IPS-11a (cell line): Measurements from ENCODE around the gene LGSN.
"Not testable (repeated sequence)": the region's sequence is repeated elsewhere in the genome, so short reads cannot be mapped to it uniquely, and the experiment has no call there.

Experiments used
- H3K4me3 ChIP-seq: one replicate; pipeline ENCODE4 v1.5.1; 2013; ENCODE audit warnings: low read depth, low read length, control low read depth

LGSN gene

DNA sequence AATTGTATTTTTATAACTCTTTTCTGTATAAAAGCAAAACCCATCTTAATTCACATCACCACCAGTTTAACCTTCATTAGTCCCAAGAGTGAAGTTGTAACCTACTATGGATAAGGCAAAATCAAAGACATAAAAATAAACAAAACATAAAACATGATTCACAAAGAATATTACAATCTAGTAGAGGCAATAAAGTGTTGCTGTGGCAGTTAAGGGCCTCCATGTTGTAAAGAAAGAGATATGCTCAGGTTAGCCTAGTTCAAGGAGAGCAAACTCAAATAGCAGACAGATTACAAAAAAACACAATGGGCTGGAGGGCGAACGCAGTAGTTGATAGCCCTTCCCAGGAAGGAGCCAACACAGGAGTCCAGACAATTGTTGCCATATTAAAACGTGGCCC is 13.4 kb downstream of the LGSN start:
- no peak overlapping the region for H3K4me3 ChIP-seq

DNA sequence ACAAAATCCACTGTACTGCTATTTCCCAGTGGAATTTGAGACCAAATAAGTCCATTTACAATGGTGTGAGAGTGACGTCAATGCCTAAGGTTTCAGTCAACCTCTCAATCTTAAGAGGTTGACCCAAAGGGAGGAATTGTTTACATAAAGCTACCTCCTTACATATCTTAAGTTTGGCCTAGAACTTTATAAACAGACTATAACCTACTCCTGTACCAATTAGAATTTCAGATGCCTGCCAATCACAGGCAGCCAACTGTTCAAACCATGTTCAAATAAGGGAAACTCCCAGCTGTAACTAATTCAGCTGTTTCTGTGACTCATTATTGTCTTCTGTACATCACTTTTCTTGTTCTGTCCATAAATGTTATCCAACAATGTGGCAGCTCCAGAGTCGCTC is 14.5 kb downstream of the LGSN start:
- H3K4me3 ChIP-seq: no peak overlapping the region

DNA sequence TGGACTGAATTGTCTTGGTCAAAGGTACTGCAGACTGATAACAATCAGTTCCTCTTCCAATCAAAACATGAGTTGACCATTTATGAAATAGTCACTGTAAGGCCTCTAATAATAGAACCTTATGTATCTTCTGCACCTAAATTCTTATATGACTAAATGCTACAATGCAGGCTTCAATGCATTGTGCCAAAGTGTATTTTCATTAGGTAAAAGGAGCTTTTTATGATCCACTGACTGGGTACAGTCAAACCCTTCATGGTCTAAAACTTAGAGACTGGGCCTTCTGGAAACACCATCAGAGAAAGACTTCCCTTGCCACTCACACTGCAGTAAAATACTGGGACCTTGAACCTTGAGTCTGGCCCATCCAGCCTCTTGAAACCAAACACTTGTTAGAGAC is 16.3 kb downstream of the LGSN start:
- H3K4me3 ChIP-seq: no peak overlapping the region

DNA sequence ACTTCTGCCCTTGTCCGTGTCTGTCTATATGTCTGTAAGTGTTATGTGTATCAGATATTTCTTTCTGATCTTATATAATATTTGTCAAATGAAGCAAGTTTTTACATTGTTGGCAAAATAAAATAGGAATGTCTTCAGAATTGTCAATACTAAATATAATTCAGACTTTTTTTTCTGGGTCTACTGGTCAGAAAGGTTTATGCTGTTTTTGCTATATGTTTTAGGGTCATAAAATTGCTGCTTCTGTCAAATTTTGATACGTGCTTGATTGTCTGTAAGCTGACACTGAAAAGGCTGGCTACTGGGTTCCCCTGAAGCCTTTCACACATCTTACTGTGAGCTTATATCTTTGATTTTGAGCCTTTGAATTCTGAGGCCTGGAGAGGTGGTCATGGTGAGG is 20.1 kb downstream of the LGSN start:
- H3K4me3 ChIP-seq: no peak overlapping the region

DNA sequence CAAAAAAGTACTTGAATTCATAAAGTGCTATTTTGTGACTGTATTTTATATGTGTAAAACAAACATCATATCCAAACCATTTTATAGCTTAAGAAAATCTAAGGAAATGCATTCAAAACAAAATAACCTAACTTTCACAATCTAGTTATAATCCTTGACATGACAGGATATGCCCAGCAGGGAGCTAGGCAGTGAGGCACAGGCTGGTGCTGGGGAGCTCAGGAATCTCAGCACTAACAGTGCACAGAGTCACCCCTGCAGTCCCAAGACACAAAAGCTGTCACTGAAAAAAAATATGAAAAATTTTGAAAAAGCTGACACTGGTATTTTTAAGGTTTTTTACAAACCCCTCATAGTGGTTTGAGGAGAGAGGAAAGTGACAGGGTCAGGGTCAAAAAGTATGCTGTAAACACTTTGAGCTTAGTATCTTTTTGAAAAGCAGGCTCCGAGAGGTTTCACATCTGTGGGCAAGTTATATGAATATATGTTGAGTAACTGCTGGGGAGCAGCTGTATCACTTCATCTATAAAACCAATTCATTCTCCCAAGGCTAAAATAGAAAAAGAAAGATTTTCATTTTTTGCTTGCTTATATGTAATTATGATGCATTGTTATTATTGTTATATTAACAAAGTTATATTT is 24.1 kb downstream of the LGSN start:
- no peak overlapping the region for H3K4me3 ChIP-seq

DNA sequence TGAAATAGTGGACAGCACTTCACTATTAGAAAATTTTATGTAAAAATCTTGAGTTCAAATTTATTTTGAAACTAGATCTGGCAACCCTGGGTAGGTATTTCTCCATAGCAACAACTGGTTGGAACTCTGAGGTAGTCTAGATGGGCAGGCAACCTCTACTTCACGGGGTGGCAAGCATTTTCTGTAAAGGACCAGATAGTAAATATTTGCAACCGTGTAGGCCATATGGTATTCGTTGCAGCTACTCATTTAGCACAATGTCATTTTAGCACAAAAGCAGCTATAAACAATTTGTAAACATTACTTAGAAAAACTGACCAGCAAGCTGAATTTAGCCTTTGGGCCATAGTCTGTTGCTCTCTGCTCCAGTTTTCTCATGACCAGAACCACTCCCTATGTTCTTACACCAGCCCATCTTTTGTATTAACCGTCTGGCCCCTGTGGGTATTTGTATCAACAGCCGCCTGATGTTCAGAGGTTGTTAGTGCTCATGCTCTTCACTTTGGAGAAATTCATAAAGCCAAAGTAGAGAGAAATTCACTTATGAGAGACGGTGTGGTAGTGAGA is 29.2 kb downstream of the LGSN start:
- H3K4me3 ChIP-seq: no peak overlapping the region

DNA sequence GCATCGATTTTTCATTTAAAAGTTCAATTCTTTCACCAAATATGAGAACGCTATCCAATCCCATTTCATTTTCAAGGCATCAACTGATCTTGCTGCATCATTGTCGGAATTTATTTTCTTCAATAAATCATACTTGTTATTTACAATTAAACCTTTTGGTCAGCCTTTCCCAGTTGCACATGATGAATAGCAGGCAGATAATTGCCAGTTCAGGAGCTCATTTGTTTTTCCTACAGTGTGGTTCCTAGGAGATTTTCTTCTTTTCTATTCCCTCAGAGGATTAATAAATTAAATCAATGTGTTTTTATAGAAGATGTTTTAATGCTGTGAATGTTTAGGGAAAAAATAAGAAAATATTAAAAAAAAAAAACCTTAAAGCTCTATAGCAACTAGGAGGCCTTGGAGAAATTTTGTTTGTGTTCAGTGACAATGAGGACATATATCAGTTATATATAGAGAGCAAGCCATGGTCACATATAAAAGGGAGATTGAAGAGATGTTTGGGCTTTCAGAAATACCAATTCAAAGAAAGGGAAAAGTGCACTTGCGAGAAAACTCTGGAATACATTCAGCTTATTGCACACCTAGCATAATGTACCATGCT is 30.4 kb downstream of the LGSN start:
- no peak overlapping the region for H3K4me3 ChIP-seq

DNA sequence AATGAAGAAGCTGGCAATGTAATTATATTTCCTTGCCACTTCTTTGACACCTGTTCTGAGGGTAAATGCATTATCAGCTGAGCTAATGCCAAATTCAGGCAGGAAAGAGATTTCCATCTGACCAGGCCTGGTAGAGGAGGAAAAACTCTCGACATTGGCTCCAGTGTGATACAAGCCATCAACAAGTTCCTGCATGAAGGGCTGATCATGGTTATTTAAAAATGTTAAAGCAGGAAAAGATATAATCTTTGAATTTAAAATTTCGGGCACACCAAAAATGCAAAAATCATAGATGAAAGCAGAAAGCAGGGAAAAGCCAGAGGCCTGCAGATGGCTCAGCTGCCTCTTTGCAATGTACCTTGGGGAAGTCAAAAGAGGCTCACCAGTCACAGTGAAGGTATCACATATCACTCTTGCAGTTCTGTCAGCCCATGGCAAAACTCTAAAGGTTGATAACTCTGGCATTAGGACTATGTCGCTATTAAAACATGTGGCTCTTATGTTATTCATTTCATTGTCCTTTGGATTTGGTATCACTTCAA is 39.1 kb downstream of the LGSN start:
- no peak overlapping the region for H3K4me3 ChIP-seq

DNA sequence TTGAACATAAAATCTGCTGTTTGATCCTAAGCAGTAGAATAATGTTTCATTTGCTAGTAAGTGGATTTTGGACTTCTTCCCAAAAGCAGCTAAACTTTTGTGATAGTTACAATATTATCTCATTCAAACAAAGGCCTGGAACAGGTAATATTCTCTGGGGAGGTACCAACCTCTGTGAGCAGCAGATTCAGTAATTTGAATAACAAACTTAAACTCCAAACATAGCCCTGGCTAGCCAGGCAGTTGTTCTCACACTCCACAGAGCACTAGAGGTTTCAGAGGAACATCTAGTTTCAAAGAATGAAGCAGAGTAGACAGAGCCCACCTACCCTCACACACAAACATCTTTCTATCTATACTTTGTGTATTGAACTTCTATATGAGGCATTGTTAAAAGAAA is 40.9 kb downstream of the LGSN start:
- no peak overlapping the region for H3K4me3 ChIP-seq

DNA sequence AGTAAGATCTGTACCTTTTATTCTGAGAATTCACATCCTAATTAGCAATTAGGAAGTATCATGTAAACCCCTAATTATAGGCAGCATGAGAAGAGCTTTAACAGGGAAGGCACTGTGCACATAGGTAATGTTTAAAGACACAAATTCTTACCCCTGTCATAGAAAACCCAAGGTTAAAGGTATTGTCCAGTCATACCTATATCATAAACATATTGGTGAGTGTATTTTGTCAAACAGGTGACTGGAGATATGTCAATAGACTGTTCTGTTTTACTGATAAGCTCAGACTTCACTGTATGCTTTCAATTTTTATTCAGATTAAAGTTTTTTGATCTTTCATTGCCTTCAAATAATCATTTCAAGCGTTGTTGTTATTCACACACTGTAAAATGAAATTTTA is 43.8 kb downstream of the LGSN start:
- H3K4me3 ChIP-seq: no peak overlapping the region

DNA sequence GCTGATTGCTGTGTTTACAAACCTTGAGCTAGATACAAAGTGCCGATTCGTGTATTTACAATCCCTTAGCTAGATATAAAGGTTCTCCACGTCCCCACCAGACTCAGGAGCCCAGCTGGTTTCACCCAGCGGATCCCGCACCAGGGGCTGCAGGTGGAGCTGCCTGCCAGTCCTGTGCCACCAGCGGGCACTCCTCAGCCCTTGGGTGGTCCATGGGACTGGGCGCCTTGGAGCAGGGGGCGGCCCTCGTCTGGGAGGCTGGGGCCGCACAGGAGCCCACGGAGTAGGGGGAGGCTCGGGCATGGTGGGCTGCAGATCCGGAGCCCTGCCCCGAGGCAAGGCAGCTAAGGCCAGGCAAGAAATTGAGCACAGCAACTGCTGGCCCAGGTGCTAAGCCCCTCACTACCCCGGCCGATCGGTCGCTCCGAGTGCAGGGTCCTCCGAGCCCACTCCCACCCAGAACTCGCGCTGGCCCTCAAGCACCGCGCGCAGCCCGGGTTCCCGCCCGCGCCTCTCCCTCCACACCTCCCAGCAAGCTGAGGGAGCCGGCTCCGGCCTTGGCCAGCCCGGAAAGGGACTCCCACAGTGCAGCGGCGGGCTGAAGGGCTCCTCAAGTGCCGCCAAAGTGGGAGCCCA is 44.9 kb downstream of the LGSN start:
- H3K4me3 ChIP-seq: not testable (repeated sequence)

DNA sequence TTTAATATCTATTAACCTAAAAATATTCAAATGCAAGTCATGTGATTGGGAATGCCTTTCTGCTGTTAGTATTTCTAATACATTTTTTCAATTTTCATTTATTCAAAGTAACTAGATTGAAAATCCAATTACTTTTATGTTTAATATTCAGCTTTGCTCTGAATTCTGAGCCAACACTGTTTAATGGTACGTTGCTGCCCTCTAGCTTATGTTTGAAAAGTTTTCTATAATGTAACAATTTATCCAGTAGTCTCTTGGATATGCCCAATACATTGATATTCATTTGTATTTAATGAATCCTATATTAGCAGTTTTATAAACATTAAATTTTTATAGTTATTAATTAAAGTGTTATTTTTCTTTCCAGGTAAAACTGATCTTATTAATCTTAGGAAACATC is 47.4 kb downstream of the LGSN start:
- no peak overlapping the region for H3K4me3 ChIP-seq

DNA sequence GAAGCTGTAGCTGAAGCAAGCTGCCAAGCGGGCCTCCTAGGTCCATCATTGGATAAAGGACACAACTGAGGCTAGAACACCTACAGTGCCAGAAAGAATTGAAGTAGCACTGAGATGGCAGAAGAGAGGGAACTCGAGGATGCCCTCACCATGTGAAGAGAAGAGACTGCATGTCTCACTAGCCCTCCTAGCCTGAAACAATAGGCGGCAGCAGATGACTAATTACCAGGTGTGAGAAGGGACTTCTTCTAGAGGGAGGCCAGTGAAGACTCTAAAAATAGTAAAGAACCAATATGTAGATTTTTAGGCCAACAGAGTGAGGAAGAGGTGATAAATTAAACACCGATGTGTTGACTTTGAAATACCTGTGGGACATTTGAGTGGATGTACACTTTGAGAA is 50.3 kb downstream of the LGSN start:
- no peak overlapping the region for H3K4me3 ChIP-seq

DNA sequence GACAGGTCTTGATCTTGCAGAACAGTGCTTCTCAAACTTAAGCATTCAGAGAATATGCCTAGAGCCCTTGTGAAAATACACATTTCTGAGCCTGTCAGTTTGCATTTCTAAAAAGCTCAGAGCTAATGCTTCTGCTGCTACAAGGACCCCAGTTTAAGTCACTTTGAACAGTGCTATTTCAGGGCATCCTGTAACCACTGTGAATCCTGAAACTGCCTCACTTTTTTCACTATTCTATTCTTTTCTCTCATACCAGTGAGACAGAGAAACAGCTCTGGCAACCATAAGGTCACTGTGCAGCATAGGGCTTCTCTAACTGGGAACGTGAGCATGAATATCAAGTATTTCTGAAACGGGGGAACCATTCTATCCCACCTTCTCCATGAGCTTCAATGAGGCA is 51.2 kb downstream of the LGSN start:
- no peak overlapping the region for H3K4me3 ChIP-seq

DNA sequence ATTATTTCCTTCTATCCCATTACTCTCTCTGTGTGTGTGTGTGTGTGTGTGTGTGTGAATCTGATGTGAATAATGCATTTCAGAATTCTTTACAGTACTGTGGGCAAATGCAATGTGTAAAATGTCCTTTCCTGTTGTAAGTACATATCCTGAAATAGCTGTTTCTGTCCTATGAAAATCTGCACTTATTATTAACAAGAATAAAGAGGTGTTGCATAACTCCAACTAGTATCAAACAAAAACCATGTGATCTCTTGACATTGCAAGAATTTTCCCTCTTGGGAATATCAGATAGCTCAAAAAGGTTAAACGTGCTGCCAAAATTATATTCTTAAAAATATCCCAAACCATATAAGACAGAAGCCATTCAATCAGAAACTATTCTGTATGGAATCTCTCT is 52.0 kb downstream of the LGSN start:
- no peak overlapping the region for H3K4me3 ChIP-seq

DNA sequence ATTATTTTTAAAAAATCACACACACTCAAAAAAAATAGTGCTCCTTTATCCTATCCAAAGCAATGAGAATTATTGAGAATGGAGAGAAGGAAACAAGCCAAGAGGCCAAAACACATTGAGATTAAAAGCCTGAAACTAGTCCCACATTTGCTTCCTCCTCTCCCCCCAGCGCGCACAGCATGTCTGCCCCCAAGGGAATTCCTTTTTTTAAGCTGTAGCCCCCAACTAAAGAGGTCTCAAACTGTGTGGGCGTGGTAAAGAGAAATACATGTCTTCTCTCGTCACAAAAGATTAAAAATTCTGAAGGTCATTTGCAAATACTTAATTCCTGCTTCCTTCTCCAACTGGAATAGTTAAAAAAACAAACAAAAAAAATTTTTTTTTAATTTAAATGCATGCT is 52.7 kb downstream of the LGSN start:
- no peak overlapping the region for H3K4me3 ChIP-seq

DNA sequence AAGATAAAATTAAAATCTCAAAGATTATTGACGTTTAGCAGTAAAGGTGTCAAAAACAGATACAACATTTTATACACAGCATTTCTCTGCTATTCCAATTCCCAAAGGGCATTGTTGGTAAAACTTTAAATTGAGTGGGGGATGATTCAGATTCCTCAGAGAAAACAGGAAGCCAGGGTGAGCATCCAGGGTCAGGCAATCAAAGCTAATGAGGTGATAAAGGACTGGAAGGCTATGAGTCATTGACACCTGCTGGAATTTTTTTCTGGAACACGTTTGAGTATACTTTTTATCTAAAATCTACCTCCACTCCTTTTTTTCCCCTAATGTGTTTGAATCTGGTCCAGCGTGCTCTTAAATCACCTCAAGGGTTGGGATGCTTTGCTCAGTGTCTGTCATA is 56.3 kb downstream of the LGSN start:
- no peak overlapping the region for H3K4me3 ChIP-seq

DNA sequence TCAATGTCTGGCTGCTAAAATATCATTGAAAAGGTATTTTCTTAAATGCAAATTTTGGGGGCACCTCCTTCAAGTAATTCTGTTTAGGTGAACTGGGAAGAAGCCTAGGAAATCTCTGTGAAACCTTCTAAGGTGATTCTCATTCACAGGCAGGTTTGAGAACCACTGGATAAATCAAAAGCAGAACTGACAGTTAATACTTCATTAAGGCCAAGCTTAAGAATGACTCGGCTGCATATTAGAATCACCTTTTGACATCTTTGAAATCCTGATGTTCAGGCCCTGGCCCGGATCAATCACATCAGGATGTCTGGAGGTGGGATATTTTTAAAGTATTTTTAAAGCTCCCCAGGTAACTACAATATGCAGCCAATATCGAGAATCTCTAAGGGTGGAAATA is 58.0 kb downstream of the LGSN start:
- H3K4me3 ChIP-seq: no peak overlapping the region

DNA sequence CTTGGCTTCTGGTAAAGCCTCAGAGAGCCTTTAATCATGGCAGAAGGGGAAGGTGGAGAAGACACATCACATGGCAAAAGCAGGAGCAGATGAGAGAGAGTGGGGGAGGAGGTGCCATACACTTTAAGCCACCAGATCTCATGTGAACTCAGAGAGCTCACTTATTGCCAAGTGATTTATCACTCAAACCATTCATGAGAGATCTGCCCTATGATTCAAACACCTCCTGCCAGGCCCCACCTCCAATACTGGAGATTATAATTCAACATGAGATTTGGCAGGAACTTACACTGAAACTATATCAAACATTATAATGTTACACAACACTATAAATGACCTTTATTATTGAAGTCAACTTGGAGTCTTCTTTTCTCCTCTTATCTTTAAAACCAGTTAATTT is 60.6 kb downstream of the LGSN start:
- H3K4me3 ChIP-seq: no peak overlapping the region

DNA sequence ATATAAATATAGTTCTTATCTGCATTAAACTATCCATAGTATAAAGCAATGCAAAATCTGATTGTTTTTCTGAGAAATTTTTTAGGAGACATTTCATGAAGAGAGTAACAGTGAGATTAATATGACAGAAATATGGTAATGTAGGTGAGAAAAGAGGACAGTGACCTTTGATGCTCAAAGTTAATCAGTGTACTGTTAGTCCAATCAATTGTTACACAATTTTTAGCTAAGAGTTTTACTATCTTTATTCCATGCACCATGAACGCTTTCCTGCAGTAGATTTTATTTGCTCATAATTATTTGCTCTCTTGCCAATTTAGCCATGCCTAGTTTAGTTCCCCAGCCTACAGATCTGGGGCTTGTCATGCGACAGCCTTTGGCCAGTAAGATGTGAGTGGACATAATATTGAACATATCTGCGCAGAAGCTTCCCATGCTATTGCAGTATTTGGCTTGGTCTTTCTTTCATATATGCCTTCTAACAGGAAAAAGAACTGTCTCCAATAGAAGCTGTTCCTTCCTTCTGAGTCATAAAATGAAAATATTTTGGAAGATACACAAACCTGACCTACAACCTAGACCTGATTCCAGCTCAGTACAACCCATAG is 69.8 kb downstream of the LGSN start:
- H3K4me3 ChIP-seq: no peak overlapping the region

DNA sequence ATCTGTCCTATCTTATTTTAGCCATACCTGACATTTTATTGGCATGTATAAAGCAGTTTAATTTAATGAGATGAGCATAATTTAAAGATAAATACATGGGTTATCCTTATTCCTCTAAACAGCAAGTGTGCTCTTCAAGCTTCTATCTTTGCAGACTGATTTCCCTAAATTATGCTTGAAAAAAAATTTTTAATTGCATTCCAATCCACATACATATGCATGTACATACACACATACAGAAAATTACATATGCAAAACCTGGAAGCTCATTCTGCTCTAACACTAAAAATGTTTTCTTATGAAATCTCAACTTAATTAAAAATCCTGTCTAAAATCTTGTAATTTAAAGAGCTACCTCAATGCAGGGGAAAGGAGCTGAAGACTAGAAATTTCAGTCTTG is 73.2 kb downstream of the LGSN start:
- no peak overlapping the region for H3K4me3 ChIP-seq

DNA sequence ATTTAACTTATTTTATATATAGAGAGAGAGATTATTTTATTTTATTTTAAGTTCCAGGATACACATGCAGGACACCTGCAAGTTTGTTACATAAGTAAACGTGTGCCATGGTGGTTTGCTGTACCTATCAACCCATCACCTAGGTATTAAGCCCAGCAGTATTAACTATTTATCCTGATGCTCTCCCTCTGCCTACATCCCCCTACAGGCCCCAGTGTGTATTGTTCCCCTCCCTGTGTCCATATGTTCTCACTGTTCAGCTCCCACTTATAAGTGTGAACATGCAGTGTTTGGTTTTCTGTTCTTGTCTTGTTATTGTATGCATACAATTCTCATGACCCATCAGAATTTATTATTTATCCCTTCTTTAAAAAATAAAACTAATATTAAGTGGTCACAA is 73.9 kb downstream of the LGSN start:
- H3K4me3 ChIP-seq: no peak overlapping the region
